Neutrophil (primary cell): ENCODE measurements around the gene GTF2IRD1.
"Not testable (repeated sequence)": the region's sequence is repeated elsewhere in the genome, so short reads cannot be mapped to it uniquely, and the experiment has no call there.

Experiments
- H3K27ac ChIP-seq: fragments of 200-600 bp; sonication (generic); 2 replicates; pipeline ENCODE4 v1.5.1; 2016; ENCODE audit warnings: mild to moderate bottlenecking, moderate library complexity
- H3K27me3 ChIP-seq: fragments of 200-600 bp; sonication (generic); 2 replicates; pipeline ENCODE4 v1.6.0; 2016; ENCODE audit warnings: mild to moderate bottlenecking
- H3K36me3 ChIP-seq: fragments of 200-600 bp; sonication (generic); 2 replicates; pipeline ENCODE4 v1.5.1; 2017
- H3K4me1 ChIP-seq, 2 experiments: fragments of 200-600 bp in 1 of 2; sonication (generic) in 1 of 2; 1 replicate in 1 of 2; 2 replicates in 1 of 2; pipeline versions ENCODE4 v1.5.1 to v1.6.1; 2013 to 2016; ENCODE audit warnings: low read depth in 1 of 2, low read length in 1 of 2, mild to moderate bottlenecking in 1 of 2, moderate library complexity in 1 of 2; ENCODE audit not compliant: control insufficient read depth in 1 of 2, insufficient read depth in 1 of 2
- H3K4me3 ChIP-seq, 2 experiments: fragments of 200-600 bp in 1 of 2; sonication (generic) in 1 of 2; 1 replicate in 1 of 2; 2 replicates in 1 of 2; pipeline ENCODE4 v1.5.1; 2013 to 2016; ENCODE audit warnings: low read depth in 1 of 2, low read length in 1 of 2, mild to moderate bottlenecking in 1 of 2, moderate library complexity in 1 of 2
- H3K9me3 ChIP-seq: fragments of 200-600 bp; sonication (generic); 2 replicates; pipeline ENCODE4 v1.5.1; 2016
- TF ChIP-seq, protein P1 (sequence below): fragments of 200-600 bp; sonication (generic); IDR thresholded peaks from 2 replicates; pipeline ENCODE4 v1.5.1; 2016; ENCODE audit warnings: antibody characterized with exemption

GTF2IRD1 gene

DNA sequence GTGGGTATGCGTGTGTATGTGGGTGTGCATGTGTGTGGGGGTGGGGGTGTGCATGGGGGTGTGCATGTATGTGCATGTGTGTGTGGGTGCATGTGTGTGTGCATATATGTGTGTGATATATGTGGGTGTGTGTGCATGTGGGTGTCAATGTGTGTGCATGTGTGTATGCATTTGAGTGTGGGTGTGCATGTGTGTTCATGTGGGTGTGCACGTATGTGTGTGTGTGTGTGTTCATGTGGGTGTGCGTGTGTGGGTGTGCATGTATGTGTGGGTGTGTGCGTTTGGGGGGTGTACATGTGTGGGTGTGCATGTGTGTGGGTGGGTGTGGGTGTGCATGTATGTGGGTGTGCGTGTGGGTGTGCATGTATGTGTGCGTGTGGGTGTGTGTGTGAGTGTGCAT is 42.6 kb downstream of the GTF2IRD1 start:
- no peak overlapping the region for H3K27ac ChIP-seq
- H3K36me3 ChIP-seq, result no peaks in the 10 kb centered on the region
- H3K27me3 ChIP-seq, result no peaks in the 10 kb centered on the region
- H3K4me1 ChIP-seq, result no peaks in the 10 kb centered on the region
- H3K9me3 ChIP-seq, result no peaks in the 10 kb centered on the region
- TF ChIP-seq, protein P1, sequence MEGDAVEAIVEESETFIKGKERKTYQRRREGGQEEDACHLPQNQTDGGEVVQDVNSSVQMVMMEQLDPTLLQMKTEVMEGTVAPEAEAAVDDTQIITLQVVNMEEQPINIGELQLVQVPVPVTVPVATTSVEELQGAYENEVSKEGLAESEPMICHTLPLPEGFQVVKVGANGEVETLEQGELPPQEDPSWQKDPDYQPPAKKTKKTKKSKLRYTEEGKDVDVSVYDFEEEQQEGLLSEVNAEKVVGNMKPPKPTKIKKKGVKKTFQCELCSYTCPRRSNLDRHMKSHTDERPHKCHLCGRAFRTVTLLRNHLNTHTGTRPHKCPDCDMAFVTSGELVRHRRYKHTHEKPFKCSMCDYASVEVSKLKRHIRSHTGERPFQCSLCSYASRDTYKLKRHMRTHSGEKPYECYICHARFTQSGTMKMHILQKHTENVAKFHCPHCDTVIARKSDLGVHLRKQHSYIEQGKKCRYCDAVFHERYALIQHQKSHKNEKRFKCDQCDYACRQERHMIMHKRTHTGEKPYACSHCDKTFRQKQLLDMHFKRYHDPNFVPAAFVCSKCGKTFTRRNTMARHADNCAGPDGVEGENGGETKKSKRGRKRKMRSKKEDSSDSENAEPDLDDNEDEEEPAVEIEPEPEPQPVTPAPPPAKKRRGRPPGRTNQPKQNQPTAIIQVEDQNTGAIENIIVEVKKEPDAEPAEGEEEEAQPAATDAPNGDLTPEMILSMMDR, result no peak
- H3K4me3 ChIP-seq, result no peak overlapping the region

DNA sequence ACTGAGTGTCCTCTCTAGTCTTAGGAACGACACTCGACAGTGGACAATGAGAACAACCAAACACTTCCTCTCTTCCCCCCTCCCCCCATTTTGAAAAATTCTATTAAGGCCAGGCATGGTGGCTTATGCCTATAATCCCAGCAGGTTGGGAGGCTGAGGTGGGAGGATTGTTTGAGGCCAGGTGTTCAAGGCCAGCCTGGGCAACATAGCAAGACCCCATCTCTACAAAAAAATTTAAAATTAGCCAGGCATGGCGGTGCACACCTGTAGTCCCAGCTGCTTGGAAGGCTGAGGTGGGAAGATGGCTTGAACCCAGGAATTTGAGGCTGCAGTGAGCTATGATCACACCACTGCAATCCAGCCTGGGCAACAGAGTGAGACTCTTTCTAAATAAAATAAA is 43.1 kb downstream of the GTF2IRD1 start:
- H3K9me3 ChIP-seq, H3K27ac ChIP-seq, H3K27me3 ChIP-seq, H3K4me1 ChIP-seq, H3K36me3 ChIP-seq, H3K4me3 ChIP-seq: not testable (repeated sequence)

DNA sequence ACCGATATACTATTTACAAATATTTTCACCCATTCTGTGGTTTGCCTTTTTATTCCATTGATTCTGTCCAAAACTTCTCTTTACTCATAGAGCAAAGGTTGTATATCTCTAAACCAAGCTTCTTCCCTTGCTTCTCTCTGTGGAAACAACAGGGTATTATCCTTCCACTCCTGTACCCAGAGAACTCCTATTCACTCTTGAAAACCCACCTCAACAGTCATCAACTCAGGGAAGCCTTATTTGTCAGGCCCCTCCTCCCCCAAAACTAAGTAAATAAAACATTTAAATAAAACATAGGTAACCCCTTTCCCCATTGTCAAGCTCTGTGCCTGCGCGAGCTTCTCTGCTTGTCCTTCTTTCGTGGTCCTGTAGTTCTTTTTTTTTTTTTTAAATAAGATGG is 44.6 kb downstream of the GTF2IRD1 start:
- no peaks in the 10 kb centered on the region for H3K36me3 ChIP-seq
- H3K27me3 ChIP-seq, result no peaks in the 10 kb centered on the region
- TF ChIP-seq, protein P1, result no peak
- H3K4me1 ChIP-seq, result no peaks in the 10 kb centered on the region
- no peak overlapping the region for H3K27ac ChIP-seq
- H3K9me3 ChIP-seq, result no peaks in the 10 kb centered on the region
- no peak overlapping the region for H3K4me3 ChIP-seq

GRCh38 chr7:74498996-74499834 is 45.5 kb downstream of the GTF2IRD1 start:
- no peaks in the 10 kb centered on the region for H3K4me1 ChIP-seq
- H3K27ac ChIP-seq, result no peak overlapping the region
- TF ChIP-seq, protein P1, result no peak
- no peak overlapping the region for H3K4me3 ChIP-seq
- H3K36me3 ChIP-seq, result no peaks in the 10 kb centered on the region
- H3K27me3 ChIP-seq, result no peaks in the 10 kb centered on the region
- H3K9me3 ChIP-seq, result no peaks in the 10 kb centered on the region

DNA sequence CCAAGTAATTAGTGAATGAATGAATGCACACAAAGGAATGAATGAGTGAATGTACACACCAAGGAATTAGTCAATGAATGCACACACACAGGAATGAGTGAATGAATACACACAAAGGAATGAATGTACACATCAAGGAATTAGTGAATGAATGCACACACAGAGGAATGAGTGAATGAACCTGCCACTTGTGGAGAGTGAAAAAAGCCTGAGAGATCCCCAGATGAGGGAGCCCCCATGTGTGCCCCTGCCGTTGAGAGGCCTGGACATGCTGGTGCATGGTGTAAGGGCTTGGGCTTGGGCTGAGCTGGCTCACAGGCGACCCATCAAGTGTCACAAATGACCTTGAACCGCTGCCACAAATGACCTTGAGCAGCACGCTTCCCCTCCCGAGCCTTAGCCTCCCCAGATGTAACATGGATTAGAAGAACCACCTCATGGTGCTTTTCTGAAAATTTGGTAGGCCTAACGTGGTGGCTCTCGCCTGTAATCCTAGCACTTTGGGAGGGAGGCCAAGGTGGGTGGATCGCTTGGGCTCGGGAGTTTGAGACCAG is 46.2 kb downstream of the GTF2IRD1 start:
- no peaks in the 10 kb centered on the region for H3K9me3 ChIP-seq
- no peak overlapping the region for H3K27ac ChIP-seq
- no peaks in the 10 kb centered on the region for H3K27me3 ChIP-seq
- no peaks in the 10 kb centered on the region for H3K4me1 ChIP-seq
- H3K36me3 ChIP-seq, result no peaks in the 10 kb centered on the region
- TF ChIP-seq, protein P1, result no peak
- no peak overlapping the region for H3K4me3 ChIP-seq

DNA sequence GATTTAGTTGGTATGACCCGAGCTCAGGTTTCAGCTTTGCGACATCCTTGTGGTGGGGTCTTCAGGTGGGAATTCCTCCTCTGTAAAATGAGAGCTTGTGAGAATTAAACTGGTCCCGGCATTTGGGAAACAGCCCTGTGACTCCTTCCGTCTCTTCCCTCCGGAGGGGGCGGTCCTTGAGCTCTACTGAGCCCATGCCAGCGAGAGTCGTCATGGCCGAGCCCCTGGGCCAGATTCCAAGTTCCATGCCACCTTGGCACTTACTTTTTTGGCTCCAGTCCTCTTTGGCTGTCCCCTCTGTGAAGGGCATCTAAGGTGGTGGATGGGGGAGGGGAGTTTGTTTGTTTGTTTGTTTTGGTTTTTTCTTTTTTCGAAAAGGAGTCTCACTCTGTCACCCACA is 47.6 kb downstream of the GTF2IRD1 start:
- Histone ChIP-seq H3K36me3 (no peaks in the 10 kb centered on the region), H3K27ac (no peak overlapping the region), H3K4me1 (no peaks in the 10 kb centered on the region), H3K9me3 (no peaks in the 10 kb centered on the region), H3K4me3 (no peak overlapping the region), H3K27me3 (no peaks in the 10 kb centered on the region)
- TF ChIP-seq, protein P1, result no peak
